GM23338 (cell line): ENCODE results near the gene ELOB. TPM values are rescaled to one million over a fixed set of nuclear protein-coding genes. Genes with fewer than 3 reads are reported as not detected.

Experiments used
- EZH2 ChIP-seq: fragments of 200-600 bp; sonication (generic); IDR thresholded peaks from one replicate; pipeline ENCODE4 v1.8.0; 2017; ENCODE audit warnings: antibody characterized with exemption, mild to moderate bottlenecking, low read depth; ENCODE audit not compliant: unreplicated experiment
- EZH2phosphoT487 ChIP-seq: fragments of 200-600 bp; sonication (generic); IDR thresholded peaks from one replicate; pipeline ENCODE4 v1.8.1; 2018; ENCODE audit warnings: antibody characterized with exemption; ENCODE audit not compliant: unreplicated experiment
- JUNB ChIP-seq: IDR thresholded peaks from one replicate; pipeline ENCODE4 v1.6.1; 2016; ENCODE audit warnings: antibody characterized with exemption; ENCODE audit not compliant: unreplicated experiment
- NANOG ChIP-seq: IDR thresholded peaks from 2 replicates; pipeline ENCODE4 v1.6.1; 2016; ENCODE audit warnings: antibody characterized with exemption, borderline replicate concordance
- STAT1 ChIP-seq: IDR thresholded peaks from one replicate; pipeline ENCODE4 v1.6.1; 2016; ENCODE audit warnings: antibody characterized with exemption; ENCODE audit not compliant: unreplicated experiment
- ZNF114 ChIP-seq: fragments of 250-450 bp; sonication (Bioruptor Pico); IDR thresholded peaks from 2 replicates; pipeline ENCODE4 v1.5.0; 2020; ENCODE audit warnings: mild to moderate bottlenecking, moderate library complexity
- ZNF331 ChIP-seq: fragments of 250-450 bp; sonication (Bioruptor Pico); IDR thresholded peaks from 2 replicates; pipeline ENCODE4 v1.5.0; 2020; ENCODE audit warnings: low read depth, mild to moderate bottlenecking, moderate library complexity
- polyA plus RNA-seq: library from polyadenylated mRNA; unstranded; fragments of >200 nt; fragmentation: Nextera tagmentation; extraction: Ambion mirVana; gene quantifications from 2 replicates; pipeline ENCODE4 v1.2.1, GENCODE V29; 2016
- total RNA-seq: library from RNA; depleted of rRNA; stranded (reverse); fragments of >200 nt; shearing (Covaris generic); gene quantifications from 2 replicates; pipeline ENCODE4 v1.2.3, GENCODE V29; 2014
- TF ChIP-seq, protein P1 (sequence below): fragments of 250-450 bp; sonication (Bioruptor Pico); IDR thresholded peaks from 2 replicates; pipeline ENCODE4 v1.5.0; 2020; ENCODE audit warnings: mild to moderate bottlenecking, moderate library complexity
- TF ChIP-seq, protein P2 (sequence below): IDR thresholded peaks from 2 replicates; pipeline ENCODE4 v1.6.1; 2016; ENCODE audit warnings: antibody characterized with exemption
- TF ChIP-seq, protein P3 (sequence below), 2 experiments: fragments of 200-600 bp in 1 of 2; sonication (generic) in 1 of 2; conservative IDR thresholded peaks; 2 replicates each; pipeline versions ENCODE4 v1.5.1 to v1.6.1; 2016 to 2017; ENCODE audit warnings: antibody characterized with exemption in 2 of 2, low read depth in 2 of 2, mild to moderate bottlenecking in 2 of 2, moderate library complexity in 1 of 2
- TF ChIP-seq, protein P4 (sequence below): IDR thresholded peaks from one replicate; pipeline ENCODE4 v1.6.1; 2018; ENCODE audit warnings: antibody characterized with exemption; ENCODE audit not compliant: unreplicated experiment

The ELOB gene
- total and polyA plus RNA-seq, 2 experiments from 2014 or later, result 278 to 756 TPM

DNA sequence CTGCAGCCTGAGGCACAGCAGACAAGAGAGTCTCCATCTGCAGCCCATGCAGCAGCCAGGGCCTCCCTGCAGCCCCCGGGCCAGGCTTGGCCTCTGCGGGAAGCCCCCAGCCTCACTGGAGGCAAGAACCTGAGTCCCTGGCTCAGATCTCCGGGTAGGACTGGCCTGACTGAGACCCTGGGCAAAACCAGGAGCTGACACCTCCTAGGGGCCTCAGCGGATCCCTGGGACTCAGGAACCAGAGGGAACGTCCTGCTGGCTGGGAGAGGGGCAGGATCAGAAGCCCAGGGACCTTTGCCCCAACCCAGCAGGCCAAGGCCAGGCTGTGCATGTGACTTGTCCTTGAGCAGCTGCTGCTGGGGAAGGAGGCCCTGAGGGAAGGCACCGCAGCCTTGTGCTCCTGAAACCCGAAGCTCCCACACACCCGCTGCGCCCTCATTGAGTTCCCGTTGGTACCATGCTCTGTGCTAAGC is 38.3 kb upstream of the ELOB start (continued):
- TF ChIP-seq, protein P1, sequence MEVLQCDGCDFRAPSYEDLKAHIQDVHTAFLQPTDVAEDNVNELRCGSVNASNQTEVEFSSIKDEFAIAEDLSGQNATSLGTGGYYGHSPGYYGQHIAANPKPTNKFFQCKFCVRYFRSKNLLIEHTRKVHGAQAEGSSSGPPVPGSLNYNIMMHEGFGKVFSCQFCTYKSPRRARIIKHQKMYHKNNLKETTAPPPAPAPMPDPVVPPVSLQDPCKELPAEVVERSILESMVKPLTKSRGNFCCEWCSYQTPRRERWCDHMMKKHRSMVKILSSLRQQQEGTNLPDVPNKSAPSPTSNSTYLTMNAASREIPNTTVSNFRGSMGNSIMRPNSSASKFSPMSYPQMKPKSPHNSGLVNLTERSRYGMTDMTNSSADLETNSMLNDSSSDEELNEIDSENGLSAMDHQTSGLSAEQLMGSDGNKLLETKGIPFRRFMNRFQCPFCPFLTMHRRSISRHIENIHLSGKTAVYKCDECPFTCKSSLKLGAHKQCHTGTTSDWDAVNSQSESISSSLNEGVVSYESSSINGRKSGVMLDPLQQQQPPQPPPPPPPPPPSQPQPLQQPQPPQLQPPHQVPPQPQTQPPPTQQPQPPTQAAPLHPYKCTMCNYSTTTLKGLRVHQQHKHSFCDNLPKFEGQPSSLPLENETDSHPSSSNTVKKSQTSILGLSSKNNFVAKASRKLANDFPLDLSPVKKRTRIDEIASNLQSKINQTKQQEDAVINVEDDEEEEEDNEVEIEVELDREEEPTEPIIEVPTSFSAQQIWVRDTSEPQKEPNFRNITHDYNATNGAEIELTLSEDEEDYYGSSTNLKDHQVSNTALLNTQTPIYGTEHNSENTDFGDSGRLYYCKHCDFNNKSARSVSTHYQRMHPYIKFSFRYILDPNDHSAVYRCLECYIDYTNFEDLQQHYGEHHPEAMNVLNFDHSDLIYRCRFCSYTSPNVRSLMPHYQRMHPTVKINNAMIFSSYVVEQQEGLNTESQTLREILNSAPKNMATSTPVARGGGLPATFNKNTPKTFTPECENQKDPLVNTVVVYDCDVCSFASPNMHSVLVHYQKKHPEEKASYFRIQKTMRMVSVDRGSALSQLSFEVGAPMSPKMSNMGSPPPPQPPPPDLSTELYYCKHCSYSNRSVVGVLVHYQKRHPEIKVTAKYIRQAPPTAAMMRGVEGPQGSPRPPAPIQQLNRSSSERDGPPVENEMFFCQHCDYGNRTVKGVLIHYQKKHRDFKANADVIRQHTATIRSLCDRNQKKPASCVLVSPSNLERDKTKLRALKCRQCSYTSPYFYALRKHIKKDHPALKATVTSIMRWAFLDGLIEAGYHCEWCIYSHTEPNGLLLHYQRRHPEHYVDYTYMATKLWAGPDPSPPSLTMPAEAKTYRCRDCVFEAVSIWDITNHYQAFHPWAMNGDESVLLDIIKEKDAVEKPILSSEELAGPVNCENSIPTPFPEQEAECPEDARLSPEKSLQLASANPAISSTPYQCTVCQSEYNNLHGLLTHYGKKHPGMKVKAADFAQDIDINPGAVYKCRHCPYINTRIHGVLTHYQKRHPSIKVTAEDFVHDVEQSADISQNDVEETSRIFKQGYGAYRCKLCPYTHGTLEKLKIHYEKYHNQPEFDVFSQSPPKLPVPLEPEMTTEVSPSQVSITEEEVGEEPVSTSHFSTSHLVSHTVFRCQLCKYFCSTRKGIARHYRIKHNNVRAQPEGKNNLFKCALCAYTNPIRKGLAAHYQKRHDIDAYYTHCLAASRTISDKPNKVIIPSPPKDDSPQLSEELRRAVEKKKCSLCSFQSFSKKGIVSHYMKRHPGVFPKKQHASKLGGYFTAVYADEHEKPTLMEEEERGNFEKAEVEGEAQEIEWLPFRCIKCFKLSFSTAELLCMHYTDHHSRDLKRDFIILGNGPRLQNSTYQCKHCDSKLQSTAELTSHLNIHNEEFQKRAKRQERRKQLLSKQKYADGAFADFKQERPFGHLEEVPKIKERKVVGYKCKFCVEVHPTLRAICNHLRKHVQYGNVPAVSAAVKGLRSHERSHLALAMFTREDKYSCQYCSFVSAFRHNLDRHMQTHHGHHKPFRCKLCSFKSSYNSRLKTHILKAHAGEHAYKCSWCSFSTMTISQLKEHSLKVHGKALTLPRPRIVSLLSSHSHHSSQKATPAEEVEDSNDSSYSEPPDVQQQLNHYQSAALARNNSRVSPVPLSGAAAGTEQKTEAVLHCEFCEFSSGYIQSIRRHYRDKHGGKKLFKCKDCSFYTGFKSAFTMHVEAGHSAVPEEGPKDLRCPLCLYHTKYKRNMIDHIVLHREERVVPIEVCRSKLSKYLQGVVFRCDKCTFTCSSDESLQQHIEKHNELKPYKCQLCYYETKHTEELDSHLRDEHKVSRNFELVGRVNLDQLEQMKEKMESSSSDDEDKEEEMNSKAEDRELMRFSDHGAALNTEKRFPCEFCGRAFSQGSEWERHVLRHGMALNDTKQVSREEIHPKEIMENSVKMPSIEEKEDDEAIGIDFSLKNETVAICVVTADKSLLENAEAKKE (CRISPR knock-in tag), result no peak
- no peak for TF ChIP-seq EZH2phosphoT487
- TF ChIP-seq NANOG, result no peak
- TF ChIP-seq, protein P2, sequence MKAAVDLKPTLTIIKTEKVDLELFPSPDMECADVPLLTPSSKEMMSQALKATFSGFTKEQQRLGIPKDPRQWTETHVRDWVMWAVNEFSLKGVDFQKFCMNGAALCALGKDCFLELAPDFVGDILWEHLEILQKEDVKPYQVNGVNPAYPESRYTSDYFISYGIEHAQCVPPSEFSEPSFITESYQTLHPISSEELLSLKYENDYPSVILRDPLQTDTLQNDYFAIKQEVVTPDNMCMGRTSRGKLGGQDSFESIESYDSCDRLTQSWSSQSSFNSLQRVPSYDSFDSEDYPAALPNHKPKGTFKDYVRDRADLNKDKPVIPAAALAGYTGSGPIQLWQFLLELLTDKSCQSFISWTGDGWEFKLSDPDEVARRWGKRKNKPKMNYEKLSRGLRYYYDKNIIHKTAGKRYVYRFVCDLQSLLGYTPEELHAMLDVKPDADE, result no peak
- no peak for TF ChIP-seq JUNB
- TF ChIP-seq, protein P3, sequence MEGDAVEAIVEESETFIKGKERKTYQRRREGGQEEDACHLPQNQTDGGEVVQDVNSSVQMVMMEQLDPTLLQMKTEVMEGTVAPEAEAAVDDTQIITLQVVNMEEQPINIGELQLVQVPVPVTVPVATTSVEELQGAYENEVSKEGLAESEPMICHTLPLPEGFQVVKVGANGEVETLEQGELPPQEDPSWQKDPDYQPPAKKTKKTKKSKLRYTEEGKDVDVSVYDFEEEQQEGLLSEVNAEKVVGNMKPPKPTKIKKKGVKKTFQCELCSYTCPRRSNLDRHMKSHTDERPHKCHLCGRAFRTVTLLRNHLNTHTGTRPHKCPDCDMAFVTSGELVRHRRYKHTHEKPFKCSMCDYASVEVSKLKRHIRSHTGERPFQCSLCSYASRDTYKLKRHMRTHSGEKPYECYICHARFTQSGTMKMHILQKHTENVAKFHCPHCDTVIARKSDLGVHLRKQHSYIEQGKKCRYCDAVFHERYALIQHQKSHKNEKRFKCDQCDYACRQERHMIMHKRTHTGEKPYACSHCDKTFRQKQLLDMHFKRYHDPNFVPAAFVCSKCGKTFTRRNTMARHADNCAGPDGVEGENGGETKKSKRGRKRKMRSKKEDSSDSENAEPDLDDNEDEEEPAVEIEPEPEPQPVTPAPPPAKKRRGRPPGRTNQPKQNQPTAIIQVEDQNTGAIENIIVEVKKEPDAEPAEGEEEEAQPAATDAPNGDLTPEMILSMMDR (conservative IDR thresholded peaks at IDR 0.05; ENCODE audit: low read depth in 2 of 2), result no peak
- TF ChIP-seq ZNF114 (CRISPR knock-in tag), result no peak
- TF ChIP-seq EZH2, result no peak
- TF ChIP-seq ZNF331 (CRISPR knock-in tag), result no peak
- TF ChIP-seq STAT1, result no peak
- TF ChIP-seq, protein P4, sequence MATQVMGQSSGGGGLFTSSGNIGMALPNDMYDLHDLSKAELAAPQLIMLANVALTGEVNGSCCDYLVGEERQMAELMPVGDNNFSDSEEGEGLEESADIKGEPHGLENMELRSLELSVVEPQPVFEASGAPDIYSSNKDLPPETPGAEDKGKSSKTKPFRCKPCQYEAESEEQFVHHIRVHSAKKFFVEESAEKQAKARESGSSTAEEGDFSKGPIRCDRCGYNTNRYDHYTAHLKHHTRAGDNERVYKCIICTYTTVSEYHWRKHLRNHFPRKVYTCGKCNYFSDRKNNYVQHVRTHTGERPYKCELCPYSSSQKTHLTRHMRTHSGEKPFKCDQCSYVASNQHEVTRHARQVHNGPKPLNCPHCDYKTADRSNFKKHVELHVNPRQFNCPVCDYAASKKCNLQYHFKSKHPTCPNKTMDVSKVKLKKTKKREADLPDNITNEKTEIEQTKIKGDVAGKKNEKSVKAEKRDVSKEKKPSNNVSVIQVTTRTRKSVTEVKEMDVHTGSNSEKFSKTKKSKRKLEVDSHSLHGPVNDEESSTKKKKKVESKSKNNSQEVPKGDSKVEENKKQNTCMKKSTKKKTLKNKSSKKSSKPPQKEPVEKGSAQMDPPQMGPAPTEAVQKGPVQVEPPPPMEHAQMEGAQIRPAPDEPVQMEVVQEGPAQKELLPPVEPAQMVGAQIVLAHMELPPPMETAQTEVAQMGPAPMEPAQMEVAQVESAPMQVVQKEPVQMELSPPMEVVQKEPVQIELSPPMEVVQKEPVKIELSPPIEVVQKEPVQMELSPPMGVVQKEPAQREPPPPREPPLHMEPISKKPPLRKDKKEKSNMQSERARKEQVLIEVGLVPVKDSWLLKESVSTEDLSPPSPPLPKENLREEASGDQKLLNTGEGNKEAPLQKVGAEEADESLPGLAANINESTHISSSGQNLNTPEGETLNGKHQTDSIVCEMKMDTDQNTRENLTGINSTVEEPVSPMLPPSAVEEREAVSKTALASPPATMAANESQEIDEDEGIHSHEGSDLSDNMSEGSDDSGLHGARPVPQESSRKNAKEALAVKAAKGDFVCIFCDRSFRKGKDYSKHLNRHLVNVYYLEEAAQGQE, result no peak
